Measurements from ENCODE around the gene LASP1NB.
A peak's percentile ranks its signal among the peaks of the same experiment; 100 is the strongest.

The LASP1NB gene

DNA sequence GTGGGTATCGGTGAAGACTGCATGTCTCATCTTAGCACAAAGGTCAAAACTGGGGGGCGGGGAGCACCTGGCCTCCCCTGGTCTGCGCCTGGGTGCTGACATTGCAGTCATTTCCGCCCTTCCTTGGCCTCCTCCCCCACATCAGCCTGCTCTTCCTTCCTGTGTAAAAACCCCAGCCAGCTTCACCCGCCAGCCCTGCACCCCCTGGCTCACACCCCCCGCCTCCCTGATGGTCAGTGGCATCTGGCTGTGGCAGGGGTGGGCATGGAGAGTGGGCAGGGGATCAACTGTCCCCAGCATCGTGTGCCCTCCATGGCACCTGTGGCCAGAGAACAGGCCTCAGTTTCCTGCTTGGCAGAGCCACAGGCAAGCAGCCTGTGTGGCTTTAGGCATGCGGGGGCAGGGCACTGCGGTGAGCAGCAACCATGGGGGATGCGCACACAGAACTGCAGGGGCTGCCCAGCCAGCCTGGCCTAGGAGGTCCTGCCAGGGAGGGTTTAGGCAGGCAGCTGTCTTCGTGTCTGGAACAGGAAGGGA, 26.5 kb upstream of the LASP1NB start:
- ChIA-PET CTCF (interaction anchor here (1.0 to 3.6 kb wide), 9 partner anchors 9 to 255 kb away, joined by 3 to 25 read pairs (median 4); partner anchors contain the start of gene LASP1), POLR2A (interaction anchor here (1.0 to 6.2 kb wide), 13 partner anchors 9 to 200 kb away, joined by 3 to 55 read pairs (median 6); partner anchors contain the start of genes LASP1, LASP1NB and RPL23)
- peak overlapping the region; percentile 72 for H3K4me3 Mint-ChIP-seq
- intact Hi-C loops (cut with micrococcal nuclease) = loop anchor here (1.0 kb wide), 1 partner anchor 28 kb away; no protein-coding TSS in a partner anchor
- peaks cover 64% of the 10 kb centered on the region for H3K36me3 Mint-ChIP-seq (ENCODE audit: low read depth)
- peak overlapping the region; percentile 99 for H3K27ac Mint-ChIP-seq
- H3K27me3 Mint-ChIP-seq = no peaks in the 10 kb centered on the region
- H3K9me3 Mint-ChIP-seq = no peaks in the 10 kb centered on the region
- DNase-seq (peak; percentile 98), ATAC-seq (peak; percentile 89)
- peaks cover 67% of the 10 kb centered on the region for H3K4me1 Mint-ChIP-seq (ENCODE audit: low read depth)
- TF ChIP-seq, protein P1, sequence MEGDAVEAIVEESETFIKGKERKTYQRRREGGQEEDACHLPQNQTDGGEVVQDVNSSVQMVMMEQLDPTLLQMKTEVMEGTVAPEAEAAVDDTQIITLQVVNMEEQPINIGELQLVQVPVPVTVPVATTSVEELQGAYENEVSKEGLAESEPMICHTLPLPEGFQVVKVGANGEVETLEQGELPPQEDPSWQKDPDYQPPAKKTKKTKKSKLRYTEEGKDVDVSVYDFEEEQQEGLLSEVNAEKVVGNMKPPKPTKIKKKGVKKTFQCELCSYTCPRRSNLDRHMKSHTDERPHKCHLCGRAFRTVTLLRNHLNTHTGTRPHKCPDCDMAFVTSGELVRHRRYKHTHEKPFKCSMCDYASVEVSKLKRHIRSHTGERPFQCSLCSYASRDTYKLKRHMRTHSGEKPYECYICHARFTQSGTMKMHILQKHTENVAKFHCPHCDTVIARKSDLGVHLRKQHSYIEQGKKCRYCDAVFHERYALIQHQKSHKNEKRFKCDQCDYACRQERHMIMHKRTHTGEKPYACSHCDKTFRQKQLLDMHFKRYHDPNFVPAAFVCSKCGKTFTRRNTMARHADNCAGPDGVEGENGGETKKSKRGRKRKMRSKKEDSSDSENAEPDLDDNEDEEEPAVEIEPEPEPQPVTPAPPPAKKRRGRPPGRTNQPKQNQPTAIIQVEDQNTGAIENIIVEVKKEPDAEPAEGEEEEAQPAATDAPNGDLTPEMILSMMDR (IDR thresholded peaks at IDR 0.05) = no peak

DNA sequence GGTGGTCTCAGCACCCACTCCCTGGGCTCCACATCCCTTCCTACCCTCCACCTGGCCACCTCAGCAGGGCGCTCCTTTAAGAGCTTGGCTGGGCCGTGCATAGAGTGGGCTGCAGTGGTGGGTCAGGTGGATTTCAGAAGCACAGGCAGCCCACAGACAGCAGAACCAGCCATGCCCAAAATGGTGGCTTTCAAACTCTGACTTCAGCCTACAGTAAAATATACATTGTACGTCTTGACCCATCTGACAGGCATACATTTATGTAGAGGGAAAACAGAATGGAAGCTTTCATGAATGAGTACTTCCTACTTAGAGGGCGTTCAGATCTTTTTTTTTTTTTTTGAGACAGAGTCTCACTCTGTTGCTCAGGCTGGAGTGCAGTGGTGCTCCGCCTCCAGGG, 26.0 kb upstream of the LASP1NB start:
- ATAC-seq = no peak
- Mint-ChIP-seq H3K4me1 (ENCODE audit: low read depth) (peaks cover 62% of the 10 kb centered on the region), H3K27ac (peak overlapping the region; percentile 99), H3K9me3 (no peaks in the 10 kb centered on the region), H3K4me3 (peak overlapping the region; percentile 72), H3K36me3 (ENCODE audit: low read depth) (peaks cover 66% of the 10 kb centered on the region), H3K27me3 (no peaks in the 10 kb centered on the region)
- no peak for DNase-seq
- POLR2A ChIA-PET = interaction anchor here (0.8 to 6.2 kb wide), 9 partner anchors 12 to 200 kb away, joined by 3 to 55 read pairs (median 14); partner anchors contain the start of genes LASP1, LASP1NB and RPL23
- intact Hi-C loops (cut with micrococcal nuclease) = loop anchor here (1.0 kb wide), 1 partner anchor 28 kb away; no protein-coding TSS in a partner anchor
- CTCF ChIA-PET = interaction anchor here (1.4 to 3.6 kb wide), 6 partner anchors 12 to 254 kb away, joined by 4 to 25 read pairs (median 6); partner anchors contain the start of gene LASP1
- TF ChIP-seq, protein P1 (IDR thresholded peaks at IDR 0.05) = no peak

DNA sequence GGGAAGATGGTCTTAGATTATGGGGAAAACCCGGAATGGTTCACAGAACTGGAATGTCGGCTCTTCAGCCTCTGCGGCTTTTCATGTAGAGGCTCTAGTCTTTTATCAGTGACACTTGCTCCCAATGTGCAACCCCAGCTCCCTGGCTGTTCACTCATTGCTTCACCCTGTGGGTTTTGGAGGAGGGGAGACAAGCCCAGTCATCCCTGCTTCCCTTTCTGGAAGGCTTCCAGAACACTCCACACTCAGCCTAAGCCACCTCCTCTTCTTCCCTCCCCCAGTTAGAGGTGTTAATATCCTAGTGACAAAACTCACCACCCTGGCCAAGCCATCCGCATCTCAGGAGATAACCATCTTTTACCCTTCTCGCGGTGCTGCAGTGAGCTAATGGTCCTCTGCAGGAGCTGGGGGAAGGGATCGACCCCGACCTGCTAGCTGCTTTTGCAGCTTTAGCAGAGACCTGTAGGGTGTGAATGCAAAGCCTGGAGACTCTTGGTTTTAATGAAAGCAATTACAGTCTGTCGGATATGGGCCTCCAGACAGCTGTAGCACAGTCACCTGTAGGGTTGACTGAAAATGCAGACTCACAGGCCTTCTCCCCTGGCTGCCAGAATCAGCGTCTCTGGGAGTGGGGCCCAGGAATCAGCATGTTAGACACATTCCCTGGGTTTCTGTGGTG, 24.3 kb upstream of the LASP1NB start:
- DNase-seq = peak; percentile 60
- ChIA-PET POLR2A (interaction anchor here (0.8 to 6.2 kb wide), 6 partner anchors 10 to 32 kb away, joined by 3 to 53 read pairs (median 6); partner anchors contain the start of gene LASP1), CTCF (interaction anchor here (0.7 to 3.1 kb wide), 7 partner anchors 13 to 253 kb away, joined by 3 to 21 read pairs (median 4); partner anchors contain the start of genes LASP1 and LASP1NB)
- Mint-ChIP-seq H3K9me3 (no peaks in the 10 kb centered on the region), H3K27ac (peak overlapping the region; percentile 85), H3K27me3 (no peaks in the 10 kb centered on the region), H3K36me3 (ENCODE audit: low read depth) (peaks cover 70% of the 10 kb centered on the region), H3K4me1 (ENCODE audit: low read depth) (peaks cover 63% of the 10 kb centered on the region), H3K4me3 (no peak overlapping the region)
- TF ChIP-seq, protein P1 (IDR thresholded peaks at IDR 0.05) = no peak
- peak; percentile 5 for ATAC-seq
- intact Hi-C loops (cut with micrococcal nuclease) = no loop called here

DNA sequence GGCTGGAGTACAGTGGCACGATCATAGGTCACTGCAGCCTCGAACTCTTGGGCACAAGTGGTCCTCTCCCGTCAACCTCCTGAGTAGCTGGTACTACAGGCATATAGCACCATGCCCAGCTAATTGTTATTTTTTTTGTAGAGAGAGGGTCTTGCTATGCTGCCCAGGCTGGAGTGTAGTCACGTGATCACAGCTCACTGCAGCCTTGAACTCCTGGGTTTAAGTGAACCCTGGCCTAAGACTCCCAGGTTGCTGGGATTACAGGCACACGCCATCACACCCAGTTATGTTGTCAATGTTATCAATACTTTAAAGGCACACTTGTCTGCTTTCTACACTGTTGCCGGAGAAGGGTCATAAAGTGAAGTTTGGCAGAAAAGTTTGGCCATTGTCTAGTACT, 22.0 kb upstream of the LASP1NB start:
- Mint-ChIP-seq H3K27ac (peak overlapping the region; percentile 64), H3K4me1 (ENCODE audit: low read depth) (peaks cover 59% of the 10 kb centered on the region), H3K27me3 (no peaks in the 10 kb centered on the region), H3K4me3 (no peak overlapping the region), H3K9me3 (no peaks in the 10 kb centered on the region), H3K36me3 (ENCODE audit: low read depth) (peaks cover 47% of the 10 kb centered on the region)
- ATAC-seq = no peak
- intact Hi-C loops (cut with micrococcal nuclease) = no loop called here
- ChIA-PET CTCF (interaction anchor here (1.0 to 3.1 kb wide), 5 partner anchors 10 to 272 kb away, joined by 3 to 21 read pairs (median 4); partner anchors contain the start of genes LASP1 and LASP1NB), POLR2A (interaction anchor here (0.6 to 4.5 kb wide), 3 partner anchors 11 to 1412 kb away, joined by 3 to 25 read pairs (median 4); no protein-coding TSS in a partner anchor)
- TF ChIP-seq, protein P1 (IDR thresholded peaks at IDR 0.05) = no peak
- no peak for DNase-seq
